Fibroblast of skin of scalp (primary cell): ENCODE data around the gene ITGA5.

Experiments used
- DNase-seq: peaks from one replicate; pipeline ENCODE4 v3.0.0-alpha.2; 2013

The ITGA5 gene

GRCh38 chr12:54351341-54351740 lies 67.7 kb downstream of the ITGA5 start:
- DNase-seq = no peak

- DNase-seq = no peak
These were observed 68.3 kb downstream of the ITGA5 start for GRCh38 chr12:54350743-54351142.

- no peak for DNase-seq
These were observed 69.4 kb downstream of the ITGA5 start for GRCh38 chr12:54349679-54350078.

GRCh38 chr12:54349036-54349435 lies 70.0 kb downstream of the ITGA5 start:
- no peak for DNase-seq
